Activated T-cell treated with anti-CD3 and anti-CD28 coated beads, Interleukin-2, amount 50 U/mL, for 1 hour (primary cell): ENCODE data around the gene ZHX3.
"Not testable (repeated sequence)": the region's sequence is repeated elsewhere in the genome, so short reads cannot be mapped to it uniquely, and the experiment has no call there.

Experiments used
- DNase-seq: peaks from one replicate; pipeline ENCODE4 v3.0.0-alpha.2; 2020

The ZHX3 gene

DNA sequence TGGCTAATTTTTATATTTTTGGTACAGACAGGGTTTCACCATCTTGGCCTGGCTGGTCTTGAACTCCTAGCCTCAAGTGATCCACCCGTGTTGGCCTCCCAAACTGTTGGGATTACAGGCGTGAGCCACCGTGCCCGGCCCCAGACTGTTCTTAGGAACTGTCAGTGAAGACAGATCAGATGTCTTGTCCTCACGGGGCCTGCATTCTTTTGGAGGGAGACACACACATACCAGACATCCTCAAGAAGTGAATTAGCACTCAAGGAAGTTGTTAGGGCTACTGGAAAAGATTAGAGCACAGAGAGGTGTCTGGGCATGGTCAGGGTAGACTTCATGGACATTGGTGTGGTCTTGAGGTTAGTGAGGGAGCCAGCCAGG is 12.8 kb upstream of the ZHX3 start:
- DNase-seq: no peak

GRCh38 chr20:41329435-41330342 is 12.2 kb upstream of the ZHX3 start:
- DNase-seq: peak; percentile 58

- no peak for DNase-seq
These were observed 9.6 kb upstream of the ZHX3 start for GRCh38 chr20:41327178-41327577.

- no peak for DNase-seq
These were observed 3.4 kb upstream of the ZHX3 start for GRCh38 chr20:41320976-41321375.

DNA sequence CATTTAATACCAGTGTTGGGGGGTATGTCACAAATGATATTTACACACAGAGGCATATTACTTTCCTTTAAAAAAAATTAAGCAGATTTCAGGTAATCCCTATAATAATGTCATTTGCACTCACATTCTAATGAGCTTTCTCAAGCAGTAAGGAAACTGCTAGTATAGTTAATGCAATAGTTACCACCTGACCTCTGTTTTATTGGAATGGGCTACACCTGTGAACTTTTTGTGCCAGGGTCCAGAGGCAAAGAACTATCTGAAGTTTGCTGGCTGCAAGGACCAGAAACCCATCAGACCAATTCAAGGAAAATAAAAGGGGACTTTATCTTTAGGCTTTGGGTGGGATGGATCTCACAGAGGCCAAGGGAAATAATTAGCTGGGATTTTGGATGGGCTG is 2.9 kb upstream of the ZHX3 start:
- no peak for DNase-seq

- DNase-seq: no peak
These were observed 729 bp upstream of the ZHX3 start for GRCh38 chr20:41318271-41318649.

DNA sequence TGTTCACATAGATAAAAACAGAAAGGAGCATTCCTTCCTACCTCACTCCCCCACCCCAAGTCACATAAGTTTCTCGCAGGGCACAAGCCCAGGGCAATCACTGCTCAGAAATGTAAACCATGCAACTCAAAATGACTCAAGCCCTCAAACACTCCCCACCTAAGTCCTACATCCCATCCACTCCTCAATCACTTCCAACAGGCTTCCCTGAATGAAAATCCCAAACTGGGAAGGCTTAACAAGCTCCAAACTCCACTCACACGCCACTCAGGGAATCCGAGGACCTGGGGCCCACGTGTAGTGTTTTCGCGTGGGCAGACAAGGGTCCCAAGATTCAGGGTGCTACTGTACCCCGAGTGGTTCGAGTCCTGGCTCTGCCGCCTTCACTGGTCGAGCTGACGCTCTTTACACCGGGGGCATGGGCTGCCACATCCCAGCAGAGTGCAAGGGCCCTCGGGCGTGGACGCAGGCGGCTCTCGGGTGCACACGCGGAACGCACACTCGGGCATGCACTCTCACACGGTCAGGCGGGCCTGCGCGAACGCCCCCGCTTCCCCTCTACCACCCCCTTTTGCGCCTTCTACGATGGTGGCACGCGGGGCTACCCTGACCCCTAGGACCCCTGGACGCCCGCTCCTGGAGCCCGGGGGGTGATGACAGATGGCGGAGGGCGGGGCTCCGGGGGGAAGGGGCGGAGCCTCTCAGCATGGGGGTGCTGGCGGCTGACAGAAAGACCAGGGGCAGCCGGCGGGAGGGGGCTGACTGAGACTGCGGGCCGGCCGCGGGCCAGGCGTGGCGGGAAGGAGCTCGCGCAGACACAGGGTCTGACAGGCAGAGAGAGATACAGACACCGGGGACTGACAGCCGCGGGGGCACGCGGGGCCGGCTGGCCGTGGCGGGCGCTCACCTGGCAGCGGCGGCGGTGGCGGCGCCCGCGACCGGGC is 657 bp downstream of the ZHX3 start:
- DNase-seq: peak; percentile 84

DNA sequence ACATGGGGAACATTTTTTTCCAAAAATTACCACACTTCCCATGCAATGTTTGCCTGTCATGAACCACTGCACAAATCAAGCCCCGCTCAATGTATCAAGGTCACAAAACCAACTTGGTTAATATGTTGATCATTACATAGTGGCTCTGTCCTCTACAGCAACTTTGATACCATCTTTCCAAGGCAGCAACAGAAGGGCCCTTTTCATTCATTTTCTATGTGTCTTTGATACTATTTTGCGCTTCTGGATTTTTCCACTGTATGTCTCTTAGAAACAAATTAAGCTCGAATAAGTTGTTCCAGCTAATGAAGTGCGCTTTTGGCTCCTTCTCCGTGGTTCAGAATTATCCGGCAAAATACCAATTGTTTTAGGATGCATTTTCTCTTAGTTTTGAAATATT is 1.5 kb downstream of the ZHX3 start:
- DNase-seq: no peak

DNA sequence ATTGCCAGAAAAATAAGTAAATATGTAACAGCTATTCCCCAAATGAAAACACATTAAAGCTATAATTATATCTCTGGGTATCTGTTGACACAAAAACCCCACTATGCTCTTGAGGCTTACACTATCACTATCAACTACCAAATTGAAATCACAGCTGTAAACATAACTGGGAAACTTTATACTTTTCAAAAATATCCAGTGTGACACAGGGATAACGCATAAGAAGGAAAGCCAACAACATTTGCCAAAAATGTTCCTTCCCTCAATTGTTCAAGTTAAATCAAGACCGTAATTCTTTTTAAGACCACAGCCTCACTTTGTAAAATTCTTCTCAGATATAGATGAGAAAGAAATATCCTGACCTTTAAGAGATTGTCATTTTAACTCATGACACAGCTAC is 3.1 kb downstream of the ZHX3 start:
- no peak for DNase-seq

DNA sequence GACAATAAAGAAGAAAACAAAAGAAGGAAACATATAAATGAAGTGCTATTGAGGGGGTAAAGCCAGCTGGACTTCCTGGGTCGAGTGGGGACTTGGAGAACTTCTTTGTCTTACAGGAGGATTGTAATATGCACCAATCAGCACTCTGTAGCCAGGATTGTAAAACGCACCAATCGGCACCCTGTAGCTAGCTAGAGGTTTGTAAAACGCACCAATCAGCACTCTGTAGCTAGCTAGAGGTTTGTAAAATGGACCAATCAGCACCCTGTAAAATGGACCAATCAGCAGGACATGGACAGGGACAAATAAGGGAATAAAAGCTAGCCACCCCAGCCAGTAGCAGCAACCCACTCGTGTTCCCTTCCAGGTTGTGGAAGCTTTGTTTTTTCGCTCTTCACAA is 5.5 kb downstream of the ZHX3 start:
- DNase-seq: not testable (repeated sequence)

DNA sequence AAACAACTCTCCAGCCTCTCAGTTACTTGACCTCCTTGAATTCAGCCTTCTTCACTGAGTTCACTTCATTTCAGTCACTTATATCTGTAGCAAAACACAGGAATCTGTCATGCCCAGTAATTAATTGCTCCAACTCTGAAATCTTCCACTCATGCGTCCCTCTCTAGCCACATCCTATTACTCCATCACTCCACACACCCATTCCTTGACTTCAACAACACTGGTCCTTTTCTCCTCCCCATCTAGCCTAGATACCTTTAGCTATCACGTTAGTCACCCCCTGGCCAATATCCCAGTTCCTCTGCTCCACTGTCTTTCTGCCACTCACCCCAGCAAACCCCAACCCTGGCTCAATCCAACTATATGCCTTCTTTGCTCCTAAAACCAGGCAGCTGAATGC is 7.7 kb downstream of the ZHX3 start:
- DNase-seq: no peak

DNA sequence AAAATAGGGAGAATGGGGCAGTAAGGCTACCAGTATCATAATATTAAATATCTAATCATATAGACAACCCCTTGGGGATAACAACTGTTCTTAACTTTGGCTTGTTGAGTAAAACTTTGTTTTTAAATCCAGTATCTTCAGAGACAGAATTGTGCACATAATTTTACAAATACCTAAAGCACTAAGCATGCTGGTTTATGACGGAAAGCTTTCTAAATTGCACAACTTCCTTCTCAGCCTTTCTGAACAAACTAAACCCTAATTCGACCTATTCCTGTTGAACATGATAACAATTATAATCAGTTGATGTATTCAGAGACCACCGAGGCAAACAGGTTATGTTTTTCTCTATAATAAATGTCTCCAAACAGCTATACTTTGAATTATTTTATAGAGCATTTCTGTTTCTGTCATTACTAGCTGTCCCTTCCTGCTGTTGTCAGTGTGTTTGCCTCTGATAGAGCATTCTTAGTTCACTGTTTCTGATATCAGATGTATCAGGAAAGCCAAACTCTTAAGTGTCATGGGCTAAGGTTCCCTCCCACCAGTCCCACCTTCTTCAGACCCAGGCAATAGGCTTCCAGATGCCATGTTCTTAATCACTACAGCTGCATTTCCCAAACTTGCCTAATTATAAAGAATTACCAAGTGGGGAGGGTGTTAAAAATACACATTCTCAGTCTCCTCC is 8.7 kb downstream of the ZHX3 start:
- DNase-seq: no peak

DNA sequence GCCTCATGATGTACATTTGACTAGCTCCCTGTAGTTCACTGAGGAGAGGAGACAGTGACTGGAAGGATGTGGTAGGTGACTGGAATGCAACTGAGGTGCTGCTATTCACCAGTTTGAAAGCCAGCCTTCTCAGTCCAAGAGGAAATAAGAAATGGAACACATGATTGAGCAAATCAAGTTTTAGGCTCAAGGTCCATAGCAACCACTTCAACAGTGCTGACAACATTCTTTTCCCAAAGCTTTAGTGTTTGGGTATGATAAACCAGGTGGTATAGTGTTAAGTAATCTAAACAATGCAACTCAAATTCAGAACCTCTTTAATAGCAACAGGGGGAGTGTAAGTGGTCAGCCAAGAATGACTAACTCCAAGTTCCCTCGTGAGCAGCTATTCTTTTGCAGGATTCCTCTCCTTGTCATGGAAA is 9.2 kb downstream of the ZHX3 start:
- no peak for DNase-seq

GRCh38 chr20:41307021-41307420 is 10.5 kb downstream of the ZHX3 start:
- no peak for DNase-seq

DNA sequence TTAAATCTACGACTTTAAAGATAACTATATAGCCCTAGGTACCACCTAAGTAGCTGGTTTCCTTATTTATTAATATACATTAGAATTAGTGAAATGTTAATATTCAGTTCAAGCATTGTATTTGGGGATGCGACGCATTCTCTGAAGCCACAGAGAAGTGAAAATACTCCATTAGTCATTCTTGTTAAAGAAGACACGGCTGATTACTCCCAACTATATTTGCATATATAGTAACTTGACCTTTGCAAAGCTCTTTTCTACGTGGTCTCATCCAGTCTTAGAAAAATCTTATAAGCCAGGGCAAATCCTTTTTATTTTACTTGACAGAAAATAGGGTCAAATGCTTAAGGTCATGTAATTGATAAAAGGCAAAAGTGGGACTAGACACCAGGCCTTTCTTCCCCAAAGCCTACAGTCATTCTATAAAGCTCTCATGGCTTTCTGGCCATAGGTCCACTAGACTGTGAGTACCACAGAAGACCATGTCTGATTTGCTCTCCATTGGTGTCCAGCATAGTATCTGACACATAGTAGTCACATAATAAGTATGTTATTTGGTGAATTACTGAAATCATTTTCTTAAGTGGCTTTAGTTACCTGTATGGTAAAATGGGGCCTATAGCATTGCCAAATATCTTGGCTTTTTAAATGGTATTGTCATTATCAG is 11.3 kb downstream of the ZHX3 start:
- DNase-seq: no peak

GRCh38 chr20:41304424-41305079 is 13.0 kb downstream of the ZHX3 start:
- no peak for DNase-seq

- no peak for DNase-seq
These were observed 13.5 kb downstream of the ZHX3 start for GRCh38 chr20:41304002-41304401.

GRCh38 chr20:41300886-41301285 is 16.6 kb downstream of the ZHX3 start:
- no peak for DNase-seq

GRCh38 chr20:41300383-41300782 is 17.1 kb downstream of the ZHX3 start:
- no peak for DNase-seq

GRCh38 chr20:41299899-41300298 is 17.6 kb downstream of the ZHX3 start:
- DNase-seq: no peak

DNA sequence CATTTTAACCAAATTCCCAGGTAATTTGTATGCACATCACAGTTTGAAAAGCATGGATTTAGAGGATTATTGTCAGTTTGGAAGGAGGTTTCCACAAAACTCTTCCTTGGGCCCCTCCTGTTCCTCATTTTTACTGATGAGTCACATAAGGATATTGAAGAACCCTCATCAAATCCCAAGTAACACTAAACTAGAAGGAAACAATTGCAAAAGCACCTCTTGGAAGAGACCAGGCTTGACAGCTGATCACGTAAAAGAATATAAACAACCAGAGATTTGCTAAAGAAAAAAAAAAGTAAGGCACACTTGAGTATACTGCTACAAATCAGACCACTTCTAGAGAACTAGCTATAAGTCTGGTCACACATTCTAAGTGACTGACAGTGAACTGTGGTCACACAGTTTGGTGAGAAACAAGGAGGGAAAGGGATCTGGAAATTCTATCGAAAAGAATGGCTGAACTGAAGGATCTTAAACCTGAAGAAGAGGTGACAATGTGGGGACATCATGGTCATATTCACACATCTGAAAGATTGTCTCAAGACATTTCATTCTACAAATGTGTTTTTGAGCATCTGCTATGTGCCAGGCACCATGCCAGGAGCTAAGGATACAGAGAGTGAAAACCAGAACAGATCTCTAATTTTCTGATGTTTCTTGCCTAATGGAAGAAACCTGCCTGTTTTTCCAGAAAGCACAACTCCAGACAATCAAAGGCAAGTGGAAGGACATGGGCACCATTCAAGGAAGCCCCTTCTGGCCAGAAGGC is 24.1 kb downstream of the ZHX3 start:
- DNase-seq: no peak
